ENCODE data around the gene COL23A1. TPM values are rescaled to one million over a fixed set of nuclear protein-coding genes. Genes with fewer than 3 reads are reported as not detected.

Gene COL23A1
- total and polyA plus RNA-seq, 2 experiments from 2014 or later: 4.8 to 8.2 TPM

GRCh38 chr5:178416206-178416882, 173.8 kb downstream of the COL23A1 start:
- no peaks in the 10 kb centered on the region for H3K27me3 ChIP-seq (ENCODE audit: insufficient read depth)
- H3K4me1 Mint-ChIP-seq: peaks cover 45% of the 10 kb centered on the region
- TF ChIP-seq ETS1 (IDR thresholded peaks at IDR 0.05) (no peak), POLR2AphosphoS5 (IDR thresholded peaks at IDR 0.05; ENCODE audit: low read depth) (no peak), JUNB (IDR thresholded peaks at IDR 0.05; ENCODE audit: unreplicated experiment) (no peak), CTCF (conservative IDR thresholded peaks at IDR 0.05; ENCODE audit: low read depth in 2 of 2) (no peak), NANOG (IDR thresholded peaks at IDR 0.05; ENCODE audit: borderline replicate concordance) (no peak), EZH2 (IDR thresholded peaks at IDR 0.05; ENCODE audit: low read depth, unreplicated experiment) (no peak), REST (IDR thresholded peaks at IDR 0.05; ENCODE audit: unreplicated experiment) (no peak), ZNF331 (CRISPR knock-in tag; IDR thresholded peaks at IDR 0.05; ENCODE audit: low read depth) (no peak), STAT1 (IDR thresholded peaks at IDR 0.05; ENCODE audit: unreplicated experiment) (no peak), CREB1 (CRISPR knock-in tag; IDR thresholded peaks at IDR 0.05; ENCODE audit: low read depth) (no peak), ZNF114 (CRISPR knock-in tag; IDR thresholded peaks at IDR 0.05) (no peak), EZH2phosphoT487 (IDR thresholded peaks at IDR 0.05; ENCODE audit: unreplicated experiment) (no peak)
- TF ChIP-seq, protein P1, sequence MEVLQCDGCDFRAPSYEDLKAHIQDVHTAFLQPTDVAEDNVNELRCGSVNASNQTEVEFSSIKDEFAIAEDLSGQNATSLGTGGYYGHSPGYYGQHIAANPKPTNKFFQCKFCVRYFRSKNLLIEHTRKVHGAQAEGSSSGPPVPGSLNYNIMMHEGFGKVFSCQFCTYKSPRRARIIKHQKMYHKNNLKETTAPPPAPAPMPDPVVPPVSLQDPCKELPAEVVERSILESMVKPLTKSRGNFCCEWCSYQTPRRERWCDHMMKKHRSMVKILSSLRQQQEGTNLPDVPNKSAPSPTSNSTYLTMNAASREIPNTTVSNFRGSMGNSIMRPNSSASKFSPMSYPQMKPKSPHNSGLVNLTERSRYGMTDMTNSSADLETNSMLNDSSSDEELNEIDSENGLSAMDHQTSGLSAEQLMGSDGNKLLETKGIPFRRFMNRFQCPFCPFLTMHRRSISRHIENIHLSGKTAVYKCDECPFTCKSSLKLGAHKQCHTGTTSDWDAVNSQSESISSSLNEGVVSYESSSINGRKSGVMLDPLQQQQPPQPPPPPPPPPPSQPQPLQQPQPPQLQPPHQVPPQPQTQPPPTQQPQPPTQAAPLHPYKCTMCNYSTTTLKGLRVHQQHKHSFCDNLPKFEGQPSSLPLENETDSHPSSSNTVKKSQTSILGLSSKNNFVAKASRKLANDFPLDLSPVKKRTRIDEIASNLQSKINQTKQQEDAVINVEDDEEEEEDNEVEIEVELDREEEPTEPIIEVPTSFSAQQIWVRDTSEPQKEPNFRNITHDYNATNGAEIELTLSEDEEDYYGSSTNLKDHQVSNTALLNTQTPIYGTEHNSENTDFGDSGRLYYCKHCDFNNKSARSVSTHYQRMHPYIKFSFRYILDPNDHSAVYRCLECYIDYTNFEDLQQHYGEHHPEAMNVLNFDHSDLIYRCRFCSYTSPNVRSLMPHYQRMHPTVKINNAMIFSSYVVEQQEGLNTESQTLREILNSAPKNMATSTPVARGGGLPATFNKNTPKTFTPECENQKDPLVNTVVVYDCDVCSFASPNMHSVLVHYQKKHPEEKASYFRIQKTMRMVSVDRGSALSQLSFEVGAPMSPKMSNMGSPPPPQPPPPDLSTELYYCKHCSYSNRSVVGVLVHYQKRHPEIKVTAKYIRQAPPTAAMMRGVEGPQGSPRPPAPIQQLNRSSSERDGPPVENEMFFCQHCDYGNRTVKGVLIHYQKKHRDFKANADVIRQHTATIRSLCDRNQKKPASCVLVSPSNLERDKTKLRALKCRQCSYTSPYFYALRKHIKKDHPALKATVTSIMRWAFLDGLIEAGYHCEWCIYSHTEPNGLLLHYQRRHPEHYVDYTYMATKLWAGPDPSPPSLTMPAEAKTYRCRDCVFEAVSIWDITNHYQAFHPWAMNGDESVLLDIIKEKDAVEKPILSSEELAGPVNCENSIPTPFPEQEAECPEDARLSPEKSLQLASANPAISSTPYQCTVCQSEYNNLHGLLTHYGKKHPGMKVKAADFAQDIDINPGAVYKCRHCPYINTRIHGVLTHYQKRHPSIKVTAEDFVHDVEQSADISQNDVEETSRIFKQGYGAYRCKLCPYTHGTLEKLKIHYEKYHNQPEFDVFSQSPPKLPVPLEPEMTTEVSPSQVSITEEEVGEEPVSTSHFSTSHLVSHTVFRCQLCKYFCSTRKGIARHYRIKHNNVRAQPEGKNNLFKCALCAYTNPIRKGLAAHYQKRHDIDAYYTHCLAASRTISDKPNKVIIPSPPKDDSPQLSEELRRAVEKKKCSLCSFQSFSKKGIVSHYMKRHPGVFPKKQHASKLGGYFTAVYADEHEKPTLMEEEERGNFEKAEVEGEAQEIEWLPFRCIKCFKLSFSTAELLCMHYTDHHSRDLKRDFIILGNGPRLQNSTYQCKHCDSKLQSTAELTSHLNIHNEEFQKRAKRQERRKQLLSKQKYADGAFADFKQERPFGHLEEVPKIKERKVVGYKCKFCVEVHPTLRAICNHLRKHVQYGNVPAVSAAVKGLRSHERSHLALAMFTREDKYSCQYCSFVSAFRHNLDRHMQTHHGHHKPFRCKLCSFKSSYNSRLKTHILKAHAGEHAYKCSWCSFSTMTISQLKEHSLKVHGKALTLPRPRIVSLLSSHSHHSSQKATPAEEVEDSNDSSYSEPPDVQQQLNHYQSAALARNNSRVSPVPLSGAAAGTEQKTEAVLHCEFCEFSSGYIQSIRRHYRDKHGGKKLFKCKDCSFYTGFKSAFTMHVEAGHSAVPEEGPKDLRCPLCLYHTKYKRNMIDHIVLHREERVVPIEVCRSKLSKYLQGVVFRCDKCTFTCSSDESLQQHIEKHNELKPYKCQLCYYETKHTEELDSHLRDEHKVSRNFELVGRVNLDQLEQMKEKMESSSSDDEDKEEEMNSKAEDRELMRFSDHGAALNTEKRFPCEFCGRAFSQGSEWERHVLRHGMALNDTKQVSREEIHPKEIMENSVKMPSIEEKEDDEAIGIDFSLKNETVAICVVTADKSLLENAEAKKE (CRISPR knock-in tag; IDR thresholded peaks at IDR 0.05): no peak
- H3K4me3 ChIP-seq: no peak overlapping the region
- H3K4me3 Mint-ChIP-seq: no peak overlapping the region
- no peak overlapping the region for H2AFZ ChIP-seq
- peaks cover 21% of the 10 kb centered on the region for H3K4me1 ChIP-seq (ENCODE audit: insufficient read depth)
- H3K9me3 Mint-ChIP-seq: no peaks in the 10 kb centered on the region
- H3F3A ChIP-seq (replicated peaks; ENCODE audit: low read depth): no peaks in the 10 kb centered on the region
- H3K9me2 ChIP-seq (ENCODE audit: insufficient read depth): no peaks in the 10 kb centered on the region
- no peak overlapping the region for H3K4me2 ChIP-seq
- H3K36me3 ChIP-seq (ENCODE audit: insufficient read depth): no peaks in the 10 kb centered on the region
- ATAC-seq (no peak), DNase-seq (ENCODE audit: low spot score) (no peak)
- no peaks in the 10 kb centered on the region for H3K36me3 Mint-ChIP-seq (ENCODE audit: low read depth)
- H3K27ac Mint-ChIP-seq: no peak overlapping the region
- no peak overlapping the region for H3K27ac ChIP-seq (ENCODE audit: low read depth)
- no peaks in the 10 kb centered on the region for H4K20me1 ChIP-seq (replicated peaks; ENCODE audit: insufficient read depth)
- no peaks in the 10 kb centered on the region for H3K79me2 ChIP-seq (replicated peaks; ENCODE audit: insufficient read depth)
- peaks cover 12% of the 10 kb centered on the region for H3K27me3 Mint-ChIP-seq (ENCODE audit: insufficient read depth, low read depth, poor library complexity)

Measured in GM23338 (cell line).